Measurements from ENCODE around the gene GCN1.

The GCN1 gene

GRCh38 chr12:120225852-120226640, 31.5 kb upstream of the GCN1 start:
- Histone ChIP-seq H3K27me3 (ENCODE audit: insufficient read depth, low read length, poor library complexity, severe bottlenecking) (no peaks in the 10 kb centered on the region), H4K20me1 (ENCODE audit: insufficient read depth, low read length, poor library complexity, severe bottlenecking) (no peaks in the 10 kb centered on the region), H2AFZ (ENCODE audit: low read length) (no peak overlapping the region), H3K79me2 (ENCODE audit: insufficient read depth, low read length) (no peaks in the 10 kb centered on the region), H3K36me3 (ENCODE audit: insufficient read depth, low read length) (no peaks in the 10 kb centered on the region), H3K9me3 (ENCODE audit: insufficient read depth, low read depth, low read length) (no peaks in the 10 kb centered on the region), H3K9ac (ENCODE audit: low read depth, low read length, poor library complexity, severe bottlenecking) (no peak overlapping the region), H3K4me2 (ENCODE audit: low read depth, low read length, poor library complexity, severe bottlenecking) (no peak overlapping the region), H3K4me3 (ENCODE audit: low read length, poor library complexity, severe bottlenecking) (no peak overlapping the region), H3K4me1 (ENCODE audit: insufficient read depth, low read length, poor library complexity, severe bottlenecking) (peaks cover 30% of the 10 kb centered on the region), H3K9me2 (replicated peaks; ENCODE audit: low read depth, low read length) (no peaks in the 10 kb centered on the region), H3F3A (ENCODE audit: low read depth) (no peaks in the 10 kb centered on the region; the same call in 1 of the 2 replicates)
- no peak for TF ChIP-seq EZH2phosphoT487 (IDR thresholded peaks at IDR 0.05; ENCODE audit: borderline replicate concordance)
- TF ChIP-seq, protein P1, sequence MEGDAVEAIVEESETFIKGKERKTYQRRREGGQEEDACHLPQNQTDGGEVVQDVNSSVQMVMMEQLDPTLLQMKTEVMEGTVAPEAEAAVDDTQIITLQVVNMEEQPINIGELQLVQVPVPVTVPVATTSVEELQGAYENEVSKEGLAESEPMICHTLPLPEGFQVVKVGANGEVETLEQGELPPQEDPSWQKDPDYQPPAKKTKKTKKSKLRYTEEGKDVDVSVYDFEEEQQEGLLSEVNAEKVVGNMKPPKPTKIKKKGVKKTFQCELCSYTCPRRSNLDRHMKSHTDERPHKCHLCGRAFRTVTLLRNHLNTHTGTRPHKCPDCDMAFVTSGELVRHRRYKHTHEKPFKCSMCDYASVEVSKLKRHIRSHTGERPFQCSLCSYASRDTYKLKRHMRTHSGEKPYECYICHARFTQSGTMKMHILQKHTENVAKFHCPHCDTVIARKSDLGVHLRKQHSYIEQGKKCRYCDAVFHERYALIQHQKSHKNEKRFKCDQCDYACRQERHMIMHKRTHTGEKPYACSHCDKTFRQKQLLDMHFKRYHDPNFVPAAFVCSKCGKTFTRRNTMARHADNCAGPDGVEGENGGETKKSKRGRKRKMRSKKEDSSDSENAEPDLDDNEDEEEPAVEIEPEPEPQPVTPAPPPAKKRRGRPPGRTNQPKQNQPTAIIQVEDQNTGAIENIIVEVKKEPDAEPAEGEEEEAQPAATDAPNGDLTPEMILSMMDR (conservative IDR thresholded peaks at IDR 0.05; ENCODE audit: low read length): peak; percentile 32

DNA sequence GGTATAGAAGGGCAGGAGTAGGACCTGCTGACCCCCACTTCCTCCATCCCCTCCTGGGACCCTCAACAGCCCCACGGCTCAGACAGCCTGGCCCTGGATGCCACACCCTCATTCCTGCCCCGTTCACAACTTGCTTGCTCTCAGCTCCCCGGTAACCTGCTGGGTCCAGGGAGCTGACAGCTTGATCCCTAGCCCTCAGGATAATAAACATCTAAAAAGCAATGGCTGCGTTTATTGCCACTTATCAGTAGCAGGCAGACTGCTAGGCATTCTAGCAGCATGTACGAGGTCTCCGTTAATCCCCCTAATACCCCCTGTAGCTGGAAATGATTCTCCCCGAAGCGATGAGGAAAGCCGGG, 30.7 kb upstream of the GCN1 start:
- Histone ChIP-seq H3K36me3 (ENCODE audit: insufficient read depth, low read length) (no peaks in the 10 kb centered on the region), H3K4me2 (ENCODE audit: low read depth, low read length, poor library complexity, severe bottlenecking) (no peak overlapping the region), H3K9me3 (ENCODE audit: insufficient read depth, low read depth, low read length) (no peaks in the 10 kb centered on the region), H3K79me2 (ENCODE audit: insufficient read depth, low read length) (no peaks in the 10 kb centered on the region), H3K27me3 (ENCODE audit: insufficient read depth, low read length, poor library complexity, severe bottlenecking) (no peaks in the 10 kb centered on the region), H3K9me2 (replicated peaks; ENCODE audit: low read depth, low read length) (no peaks in the 10 kb centered on the region), H3K4me1 (ENCODE audit: insufficient read depth, low read length, poor library complexity, severe bottlenecking) (peaks cover 22% of the 10 kb centered on the region), H3K9ac (ENCODE audit: low read depth, low read length, poor library complexity, severe bottlenecking) (no peak overlapping the region), H3F3A (ENCODE audit: low read depth) (no peaks in the 10 kb centered on the region), H3K4me3 (ENCODE audit: low read length, poor library complexity, severe bottlenecking) (no peak overlapping the region), H4K20me1 (ENCODE audit: insufficient read depth, low read length, poor library complexity, severe bottlenecking) (no peaks in the 10 kb centered on the region), H2AFZ (ENCODE audit: low read length) (no peak overlapping the region)
- no peak for TF ChIP-seq EZH2phosphoT487 (IDR thresholded peaks at IDR 0.05; ENCODE audit: borderline replicate concordance)
- TF ChIP-seq, protein P1 (conservative IDR thresholded peaks at IDR 0.05; ENCODE audit: low read length): no peak

GRCh38 chr12:120224304-120225199, 30.0 kb upstream of the GCN1 start:
- H3K79me2 ChIP-seq (ENCODE audit: insufficient read depth, low read length): no peaks in the 10 kb centered on the region
- no peak overlapping the region for H3K4me3 ChIP-seq (ENCODE audit: low read length, poor library complexity, severe bottlenecking)
- H3K4me1 ChIP-seq (ENCODE audit: insufficient read depth, low read length, poor library complexity, severe bottlenecking): peaks cover 16% of the 10 kb centered on the region
- no peaks in the 10 kb centered on the region for H3K27me3 ChIP-seq (ENCODE audit: insufficient read depth, low read length, poor library complexity, severe bottlenecking)
- H3K36me3 ChIP-seq (ENCODE audit: insufficient read depth, low read length): no peaks in the 10 kb centered on the region
- no peak overlapping the region for H3K4me2 ChIP-seq (ENCODE audit: low read depth, low read length, poor library complexity, severe bottlenecking)
- H3F3A ChIP-seq (ENCODE audit: low read depth): no peaks in the 10 kb centered on the region
- no peaks in the 10 kb centered on the region for H3K9me2 ChIP-seq (replicated peaks; ENCODE audit: low read depth, low read length)
- no peak overlapping the region for H2AFZ ChIP-seq (ENCODE audit: low read length)
- TF ChIP-seq, protein P1 (conservative IDR thresholded peaks at IDR 0.05; ENCODE audit: low read length): no peak
- TF ChIP-seq EZH2phosphoT487 (IDR thresholded peaks at IDR 0.05; ENCODE audit: borderline replicate concordance): no peak
- H3K9me3 ChIP-seq (ENCODE audit: insufficient read depth, low read depth, low read length): no peaks in the 10 kb centered on the region
- no peak overlapping the region for H3K9ac ChIP-seq (ENCODE audit: low read depth, low read length, poor library complexity, severe bottlenecking)
- H4K20me1 ChIP-seq (ENCODE audit: insufficient read depth, low read length, poor library complexity, severe bottlenecking): no peaks in the 10 kb centered on the region

Measured in Loucy (cell line).